Gastroesophageal sphincter (tissue), 4 donors: ENCODE data around the gene POMC. TPM values are rescaled to one million over a fixed set of nuclear protein-coding genes. Genes with fewer than 3 reads are reported as not detected.

ENCODE experiments used
- ATAC-seq: fragments of 150-250 bp; one replicate; pipeline ENCODE4 v1.9.1; 2016; ENCODE audit warnings: mild to moderate bottlenecking, moderate library complexity
- H3K27ac ChIP-seq, 4 donors: fragments of 200-600 bp; sonication (generic) in 3 of 4; 1 replicate in 3 of 4; 2 replicates in 1 of 4; pipeline ENCODE4 v1.5.1; 2016 to 2019
- H3K27me3 ChIP-seq: fragments of 200-600 bp; sonication (generic); one replicate; pipeline ENCODE4 v1.5.1; 2019
- H3K36me3 ChIP-seq, 2 donors: fragments of 200-600 bp; sonication (generic); one replicate each; pipeline ENCODE4 v1.5.1; 2019; ENCODE audit warnings: control low read depth in 1 of 2
- H3K4me1 ChIP-seq, 3 donors: fragments of 200-600 bp; sonication (generic); 1 replicate in 2 of 3; 2 replicates in 1 of 3; pipeline ENCODE4 v1.5.1; 2016 to 2019; ENCODE audit warnings: control low read depth in 2 of 3
- H3K4me3 ChIP-seq, 2 donors: fragments of 200-600 bp; sonication (generic); one replicate each; pipeline ENCODE4 v1.5.1; 2019; ENCODE audit warnings: mild to moderate bottlenecking in 1 of 2, moderate library complexity in 1 of 2
- H3K9me3 ChIP-seq, 3 donors: fragments of 200-600 bp; sonication (generic); one replicate each; pipeline ENCODE4 v1.5.1; 2017 to 2019; ENCODE audit warnings: control low read depth in 2 of 3
- CTCF ChIP-seq, 4 experiments: fragments of 200-600 bp in 2 of 4; fragments of 450-650 bp in 2 of 4; sonication (generic) in 1 of 4; IDR thresholded peaks; one replicate each; pipeline ENCODE4 v1.5.1; 2017 to 2019; ENCODE audit warnings: antibody characterized with exemption in 4 of 4, mild to moderate bottlenecking in 2 of 4, moderate library complexity in 2 of 4
- EP300 ChIP-seq: sonication (generic); formaldehyde crosslinking; IDR thresholded peaks from one replicate; pipeline ENCODE4 v1.6.1; 2017; ENCODE audit warnings: antibody characterized with exemption, mild to moderate bottlenecking
- POLR2A ChIP-seq, 2 donors: fragments of 450-650 bp; IDR thresholded peaks; one replicate each; pipeline ENCODE4 v1.6.1; 2017; ENCODE audit warnings: antibody characterized with exemption in 2 of 2, mild to moderate bottlenecking in 2 of 2, moderate library complexity in 1 of 2
- POLR2AphosphoS5 ChIP-seq: sonication (generic); formaldehyde crosslinking; IDR thresholded peaks from one replicate; pipeline ENCODE4 v1.6.1; 2017; ENCODE audit warnings: antibody characterized with exemption
- WGBS, 2 donors: methylation state at CpG; one replicate each; pipeline ENCODE4 v1.1.5; 2018; ENCODE audit warnings: low coverage in 1 of 2; 5-methylcytosine and 5-hydroxymethylcytosine counted together
- total RNA-seq, 4 donors: library from RNA; depleted of rRNA; stranded (reverse); fragments of >200 nt; gene quantifications; one replicate each; pipeline ENCODE4 v1.1.0, GENCODE V29; 2016

Gene POMC
- total RNA-seq, 4 donors from 2014 or later: 2.5 to 24.4 (median 5.4) TPM

GRCh38 chr2:25201794-25202193 is 33.4 kb upstream of the POMC start:
- no peak for TF ChIP-seq EP300
- TF ChIP-seq POLR2A (IDR thresholded peaks at IDR 0.05): no peak
- TF ChIP-seq CTCF (IDR thresholded peaks at IDR 0.05): no peak
- no peak for TF ChIP-seq POLR2AphosphoS5
- Histone ChIP-seq H3K9me3 (no peaks in the 10 kb centered on the region), H3K27ac (no peak overlapping the region), H3K27me3 (peaks cover 9% of the 10 kb centered on the region), H3K4me1 (no peaks in the 10 kb centered on the region), H3K4me3 (no peak overlapping the region), H3K36me3 (no peaks in the 10 kb centered on the region)
- 100% methylated on average over 1 of the region's 7 CpGs for WGBS, 2 donors
- ATAC-seq: no peak

- TF ChIP-seq CTCF (IDR thresholded peaks at IDR 0.05) (no peak), EP300 (no peak), POLR2A (IDR thresholded peaks at IDR 0.05) (no peak), POLR2AphosphoS5 (no peak)
- H3K9me3 ChIP-seq: no peaks in the 10 kb centered on the region
- H3K36me3 ChIP-seq: no peaks in the 10 kb centered on the region
- no peak overlapping the region for H3K4me3 ChIP-seq
- H3K27ac ChIP-seq: no peak overlapping the region
- H3K4me1 ChIP-seq: peaks cover 0 to 5% (median 0%) of the 10 kb centered on the region in 3 donors
- WGBS, 2 donors: 82 to 95% methylated on average over 2 to 6 of the region's 6 CpGs
- H3K27me3 ChIP-seq: peaks cover 9% of the 10 kb centered on the region
- no peak for ATAC-seq
These were observed 32.9 kb upstream of the POMC start for GRCh38 chr2:25201265-25201664.

- ATAC-seq: no peak
- H3K4me1 ChIP-seq: peaks cover 0 to 10% (median 0%) of the 10 kb centered on the region in 3 donors
- no peak for TF ChIP-seq CTCF (IDR thresholded peaks at IDR 0.05)
- no peak for TF ChIP-seq POLR2AphosphoS5
- TF ChIP-seq EP300: no peak
- no peak for TF ChIP-seq POLR2A (IDR thresholded peaks at IDR 0.05)
These were observed 30.2 kb upstream of the POMC start for GRCh38 chr2:25198576-25198975.

GRCh38 chr2:25198209-25198525 is 29.8 kb upstream of the POMC start:
- Histone ChIP-seq H3K27ac (no peak overlapping the region), H3K36me3 (no peaks in the 10 kb centered on the region), H3K9me3 (no peaks in the 10 kb centered on the region), H3K27me3 (no peaks in the 10 kb centered on the region), H3K4me1 (peaks cover 0 to 10% (median 0%) of the 10 kb centered on the region in 3 donors), H3K4me3 (no peak overlapping the region)
- TF ChIP-seq CTCF (IDR thresholded peaks at IDR 0.05): no peak
- no peak for TF ChIP-seq EP300
- no peak for TF ChIP-seq POLR2A (IDR thresholded peaks at IDR 0.05)
- TF ChIP-seq POLR2AphosphoS5: no peak
- ATAC-seq: no peak
- 32 to 48% methylated on average over 4 of the region's 4 CpGs for WGBS, 2 donors

More at GRCh38 chr2:25198576-25198975, 30.2 kb upstream of the POMC start:
- Histone ChIP-seq H3K36me3 (no peaks in the 10 kb centered on the region), H3K27ac (no peak overlapping the region), H3K9me3 (no peaks in the 10 kb centered on the region), H3K4me3 (no peak overlapping the region), H3K27me3 (no peaks in the 10 kb centered on the region)
- 52 to 86% methylated on average over 2 to 5 of the region's 5 CpGs for WGBS, 2 donors

GRCh38 chr2:25197336-25198208 is 29.2 kb upstream of the POMC start:
- Histone ChIP-seq H3K4me1 (peaks cover 0 to 10% (median 0%) of the 10 kb centered on the region in 3 donors), H3K27ac (no peak overlapping the region), H3K9me3 (no peaks in the 10 kb centered on the region), H3K36me3 (no peaks in the 10 kb centered on the region), H3K27me3 (no peaks in the 10 kb centered on the region), H3K4me3 (no peak overlapping the region)
- 58 to 83% methylated on average over 7 to 10 of the region's 12 CpGs for WGBS, 2 donors
- ATAC-seq: no peak
- TF ChIP-seq POLR2A (IDR thresholded peaks at IDR 0.05) (no peak), CTCF (IDR thresholded peaks at IDR 0.05) (no peak)
